ENCODE measurements around the gene SHB. TPM values are rescaled to one million over a fixed set of nuclear protein-coding genes. Genes with fewer than 3 reads are reported as not detected.

SHB gene
- total RNA-seq, 2 experiments from 2014 or later = 0.41 to 1.0 TPM

DNA sequence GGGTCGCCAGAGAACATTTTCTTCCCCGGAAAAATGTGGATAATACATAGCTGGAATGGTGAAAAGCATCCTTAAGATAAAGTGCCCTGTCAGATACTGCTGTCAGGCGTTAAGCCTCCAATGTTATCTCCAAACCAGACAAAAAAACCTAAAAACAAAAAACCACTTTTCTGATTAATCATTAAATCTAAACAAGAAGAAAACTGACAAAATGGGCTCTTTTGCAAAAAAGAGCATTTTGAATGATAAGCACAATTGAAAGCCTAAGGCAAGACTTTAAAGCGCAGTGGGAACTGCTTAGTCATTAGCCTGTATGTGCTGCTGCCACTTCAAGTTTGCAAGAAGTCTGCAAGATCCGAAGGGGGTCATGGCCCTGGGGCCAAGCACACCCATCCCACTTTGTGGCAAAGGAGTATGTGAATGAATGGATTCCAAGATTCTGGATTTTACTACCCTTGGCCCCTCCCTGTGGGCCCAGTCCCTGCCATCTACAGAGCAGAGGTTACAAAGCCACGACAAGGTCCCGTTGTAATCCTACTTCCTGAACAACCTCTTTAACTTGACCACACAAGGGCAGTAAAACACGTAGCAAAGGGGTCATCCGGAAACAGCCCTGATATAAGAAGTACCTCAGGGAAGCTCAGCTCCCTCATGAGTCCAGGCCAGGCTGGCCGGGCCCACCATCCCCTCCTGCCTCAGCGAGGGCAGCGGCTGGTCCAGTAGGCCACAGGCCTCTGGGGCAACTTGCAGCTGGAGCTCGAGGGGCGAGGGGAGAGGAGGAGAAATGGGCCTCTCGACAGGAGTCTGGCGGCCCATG lies 29.7 kb downstream of the SHB start:
- TF ChIP-seq EZH2phosphoT487 (IDR thresholded peaks at IDR 0.05; ENCODE audit: borderline replicate concordance, low read depth, low read length) (no peak), CTCF (conservative IDR thresholded peaks at IDR 0.05; ENCODE audit: low read length) (no peak)
- H3K4me3 ChIP-seq (ENCODE audit: low read depth, low read length, poor library complexity, severe bottlenecking) = no peak overlapping the region
- ChIA-PET CTCF (ENCODE audit: unreplicated experiment) (no interaction called here), POLR2A (no interaction called here)
- H4K20me1 ChIP-seq (ENCODE audit: insufficient read depth, low read length) = no peaks in the 10 kb centered on the region
- no peak overlapping the region for H2AFZ ChIP-seq (ENCODE audit: low read length)
- no peaks in the 10 kb centered on the region for H3K4me1 ChIP-seq (ENCODE audit: insufficient read depth, low read length, poor library complexity, severe bottlenecking)
- intact Hi-C loops (cut with micrococcal nuclease; ENCODE audit: unreplicated experiment) = no loop called here
- no peak overlapping the region for H3K4me2 ChIP-seq (ENCODE audit: low read length)
- BruUV-seq (replicated peaks) = no TSS peak
- H3K27ac ChIP-seq (ENCODE audit: low read depth, low read length, poor library complexity, severe bottlenecking) = no peak overlapping the region
- no peak for DNase-seq (ENCODE audit: low spot score)
- no peaks in the 10 kb centered on the region for H3K9me3 ChIP-seq (ENCODE audit: low read length)
- no peaks in the 10 kb centered on the region for H3K36me3 ChIP-seq (ENCODE audit: insufficient read depth, low read length)
- no peaks in the 10 kb centered on the region for H3K79me2 ChIP-seq (ENCODE audit: insufficient read depth, low read depth, low read length)
- H3K9me2 ChIP-seq (ENCODE audit: insufficient read depth, low read length) = no peaks in the 10 kb centered on the region

GRCh38 chr9:38038307-38039089 lies 30.5 kb downstream of the SHB start:
- no peak for DNase-seq (ENCODE audit: low spot score)
- ChIA-PET CTCF (ENCODE audit: unreplicated experiment) (no interaction called here), POLR2A (interaction anchor here (0.6 kb wide), 1 partner anchor 1578 kb away, joined by 4 read pairs; no protein-coding TSS in a partner anchor)
- TF ChIP-seq CTCF (conservative IDR thresholded peaks at IDR 0.05; ENCODE audit: low read length) (no peak), EZH2phosphoT487 (IDR thresholded peaks at IDR 0.05; ENCODE audit: borderline replicate concordance, low read depth, low read length) (no peak)
- BruUV-seq (replicated peaks) = no TSS peak
- H3K4me2 ChIP-seq (ENCODE audit: low read length) = no peak overlapping the region
- no peaks in the 10 kb centered on the region for H3K36me3 ChIP-seq (ENCODE audit: insufficient read depth, low read length)
- H2AFZ ChIP-seq (ENCODE audit: low read length) = no peak overlapping the region
- intact Hi-C loops (cut with micrococcal nuclease; ENCODE audit: unreplicated experiment) = no loop called here
- H3K4me1 ChIP-seq (ENCODE audit: insufficient read depth, low read length, poor library complexity, severe bottlenecking) = no peaks in the 10 kb centered on the region
- no peaks in the 10 kb centered on the region for H3K9me3 ChIP-seq (ENCODE audit: low read length)
- H3K4me3 ChIP-seq (ENCODE audit: low read depth, low read length, poor library complexity, severe bottlenecking) = no peak overlapping the region
- no peaks in the 10 kb centered on the region for H4K20me1 ChIP-seq (ENCODE audit: insufficient read depth, low read length)
- H3K27ac ChIP-seq (ENCODE audit: low read depth, low read length, poor library complexity, severe bottlenecking) = no peak overlapping the region
- H3K79me2 ChIP-seq (ENCODE audit: insufficient read depth, low read depth, low read length) = no peaks in the 10 kb centered on the region
- no peaks in the 10 kb centered on the region for H3K9me2 ChIP-seq (ENCODE audit: insufficient read depth, low read length)

- Histone ChIP-seq H3K9me2 (ENCODE audit: insufficient read depth, low read length) (no peaks in the 10 kb centered on the region), H3K4me1 (ENCODE audit: insufficient read depth, low read length, poor library complexity, severe bottlenecking) (no peaks in the 10 kb centered on the region), H4K20me1 (ENCODE audit: insufficient read depth, low read length) (no peaks in the 10 kb centered on the region), H3K4me2 (ENCODE audit: low read length) (no peak overlapping the region), H3K9me3 (ENCODE audit: low read length) (no peaks in the 10 kb centered on the region), H3K27ac (ENCODE audit: low read depth, low read length, poor library complexity, severe bottlenecking) (no peak overlapping the region), H3K4me3 (ENCODE audit: low read depth, low read length, poor library complexity, severe bottlenecking) (no peak overlapping the region), H2AFZ (ENCODE audit: low read length) (no peak overlapping the region), H3K36me3 (ENCODE audit: insufficient read depth, low read length) (no peaks in the 10 kb centered on the region), H3K79me2 (ENCODE audit: insufficient read depth, low read depth, low read length) (no peaks in the 10 kb centered on the region)
- TF ChIP-seq EZH2phosphoT487 (IDR thresholded peaks at IDR 0.05; ENCODE audit: borderline replicate concordance, low read depth, low read length) (no peak), CTCF (conservative IDR thresholded peaks at IDR 0.05; ENCODE audit: low read length) (no peak)
- no TSS peak for BruUV-seq (replicated peaks)
- ChIA-PET POLR2A (interaction anchor here (0.6 kb wide), 1 partner anchor 1577 kb away, joined by 4 read pairs; no protein-coding TSS in a partner anchor), CTCF (ENCODE audit: unreplicated experiment) (no interaction called here)
- DNase-seq (ENCODE audit: low spot score) = no peak
- intact Hi-C loops (cut with micrococcal nuclease; ENCODE audit: unreplicated experiment) = no loop called here
Measured at GRCh38 chr9:38037981-38038306, 31.1 kb downstream of the SHB start.
